Upper lobe of left lung (tissue), 4 donors: Measurements from ENCODE around the gene SRPRB.

ENCODE experiments used
- CTCF ChIP-seq, 6 experiments: fragments of 450-650 bp in 4 of 6; fragments of 200-600 bp in 2 of 6; sonication (generic) in 2 of 6; IDR thresholded peaks; one replicate each; pipeline ENCODE4 v1.5.1; 2016 to 2019; ENCODE audit warnings: antibody characterized with exemption in 6 of 6
- POLR2A ChIP-seq, 4 donors: fragments of 450-650 bp; IDR thresholded peaks; one replicate each; pipeline ENCODE4 v1.5.1; 2016 to 2017; ENCODE audit warnings: antibody characterized with exemption in 4 of 4, mild to moderate bottlenecking in 2 of 4

- TF ChIP-seq POLR2A (IDR thresholded peaks at IDR 0.05) (no peak), CTCF (IDR thresholded peaks at IDR 0.05) (no peak)
Measured at GRCh38 chr3:133837487-133838295, 32.1 kb downstream of the SRPRB start.
